HTERT RPE-1 (cell line): ENCODE results near the gene CORO1C.
"Not testable (repeated sequence)": the region's sequence is repeated elsewhere in the genome, so short reads cannot be mapped to it uniquely, and the experiment has no call there.

ENCODE experiments used
- in situ Hi-C: fragments of 300-500 bp; cut with MboI; formaldehyde crosslinking; loops from 4 replicates; pipeline ENCODE4 v1.14.3; 2020; ENCODE audit warnings: low sequenced_read_pairs

The CORO1C gene

GRCh38 chr12:108620236-108620879, 111.0 kb downstream of the CORO1C start:
- in situ Hi-C loops: no loop called here

GRCh38 chr12:108619369-108620160, 111.8 kb downstream of the CORO1C start:
- in situ Hi-C loops: no loop called here

- in situ Hi-C loops: not testable (repeated sequence)
These were observed 112.4 kb downstream of the CORO1C start for GRCh38 chr12:108618953-108619274.

GRCh38 chr12:108618079-108618952, 113.0 kb downstream of the CORO1C start:
- in situ Hi-C loops: no loop called here

- in situ Hi-C loops: no loop called here
These were observed 114.1 kb downstream of the CORO1C start for GRCh38 chr12:108616941-108617858.

DNA sequence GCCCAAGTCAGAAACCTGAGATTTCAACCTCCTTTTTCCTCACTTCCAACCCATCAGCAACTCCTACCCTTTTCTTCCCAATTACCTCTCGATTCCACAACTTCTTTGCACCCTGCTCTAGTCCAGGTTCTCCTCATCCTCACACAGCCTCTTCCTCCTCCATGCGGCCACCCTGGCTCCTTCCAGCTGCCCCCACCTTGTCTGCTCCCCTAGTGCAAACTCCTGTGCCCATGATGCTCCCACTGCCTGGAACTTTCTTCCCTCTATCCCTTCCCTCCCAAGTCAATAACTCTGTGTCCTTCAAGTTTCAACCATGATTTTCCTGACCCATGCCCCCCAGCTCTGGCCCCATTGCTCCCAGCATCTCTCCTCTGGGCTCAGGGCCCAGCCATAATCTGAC, 115.0 kb downstream of the CORO1C start:
- in situ Hi-C loops: no loop called here

GRCh38 chr12:108615918-108616317, 115.4 kb downstream of the CORO1C start:
- in situ Hi-C loops: no loop called here

- in situ Hi-C loops: no loop called here
These were observed 116.7 kb downstream of the CORO1C start for GRCh38 chr12:108614639-108615038.

DNA sequence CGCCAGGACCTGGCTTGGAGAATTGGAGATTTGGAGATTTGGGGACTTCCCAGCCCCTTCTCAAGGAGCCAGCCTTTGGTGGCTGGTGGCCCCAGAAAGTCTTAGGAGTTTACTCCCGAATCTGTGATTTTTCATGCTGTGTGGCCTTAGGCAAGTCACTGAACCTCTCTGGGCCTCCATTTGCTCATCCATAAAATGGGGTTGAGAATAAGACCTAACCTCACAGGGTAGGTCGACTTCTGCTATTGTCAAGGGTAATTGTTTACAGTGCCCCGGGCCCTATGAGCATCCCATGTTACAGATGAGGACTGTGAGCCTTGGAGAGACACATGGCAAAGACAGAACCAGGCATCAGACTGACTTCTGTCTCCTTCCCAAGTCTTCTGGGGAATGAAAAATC, 117.3 kb downstream of the CORO1C start:
- in situ Hi-C loops: no loop called here

- in situ Hi-C loops: no loop called here
These were observed 117.8 kb downstream of the CORO1C start for GRCh38 chr12:108613548-108613947.

GRCh38 chr12:108612788-108613282, 118.5 kb downstream of the CORO1C start:
- in situ Hi-C loops: no loop called here

DNA sequence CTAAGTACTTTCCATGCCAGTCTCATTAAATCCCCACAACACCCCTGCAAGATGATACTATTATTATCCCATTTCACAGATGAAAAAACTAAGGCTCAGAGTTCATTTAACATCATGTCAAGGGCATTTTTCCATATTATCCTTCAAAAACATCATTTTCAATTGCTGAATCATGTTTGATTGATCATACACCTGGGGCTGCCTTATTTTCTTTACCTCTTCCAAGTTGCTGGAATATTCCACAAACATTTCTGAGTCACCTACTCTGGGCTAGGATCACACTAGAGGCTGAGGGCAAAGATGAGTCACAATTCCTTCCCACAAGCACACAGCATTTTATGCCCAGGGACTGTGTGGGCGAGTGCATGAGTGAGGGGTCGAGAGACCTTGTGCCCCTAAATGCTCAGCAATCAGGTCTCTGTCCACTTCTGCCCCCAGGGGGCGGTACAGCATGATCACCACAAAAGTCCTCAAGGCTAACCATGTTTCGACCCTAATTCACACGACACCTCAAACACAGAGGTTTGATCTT, 119.4 kb downstream of the CORO1C start:
- in situ Hi-C loops: no loop called here

- in situ Hi-C loops: no loop called here
These were observed 120.3 kb downstream of the CORO1C start for GRCh38 chr12:108610856-108611605.

DNA sequence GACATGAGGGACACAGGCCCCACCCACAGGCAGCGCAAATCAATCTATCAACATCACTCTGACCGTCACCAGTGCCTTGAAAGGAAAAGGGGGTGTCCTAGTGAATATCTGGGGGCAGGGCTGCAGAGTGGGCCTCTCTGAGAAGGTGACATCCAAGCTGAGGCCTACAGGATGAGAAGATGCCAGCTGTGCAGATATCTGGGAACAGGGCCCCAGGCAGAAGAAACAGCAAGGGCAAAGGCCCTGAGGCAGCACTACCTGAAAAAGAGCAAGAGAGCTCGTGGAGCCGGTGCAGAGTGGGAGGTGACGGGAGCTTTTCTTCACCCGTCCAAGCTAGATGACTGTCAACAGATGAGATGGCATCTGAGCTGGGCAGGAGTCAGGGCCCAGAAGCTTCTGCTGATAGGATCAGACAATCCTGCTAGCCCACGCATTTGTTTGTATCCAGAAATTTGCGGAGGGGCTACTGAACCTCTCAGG, 120.9 kb downstream of the CORO1C start:
- in situ Hi-C loops: no loop called here

GRCh38 chr12:108609537-108610335, 121.6 kb downstream of the CORO1C start:
- in situ Hi-C loops: no loop called here

- in situ Hi-C loops: no loop called here
These were observed 122.7 kb downstream of the CORO1C start for GRCh38 chr12:108608616-108609015.

DNA sequence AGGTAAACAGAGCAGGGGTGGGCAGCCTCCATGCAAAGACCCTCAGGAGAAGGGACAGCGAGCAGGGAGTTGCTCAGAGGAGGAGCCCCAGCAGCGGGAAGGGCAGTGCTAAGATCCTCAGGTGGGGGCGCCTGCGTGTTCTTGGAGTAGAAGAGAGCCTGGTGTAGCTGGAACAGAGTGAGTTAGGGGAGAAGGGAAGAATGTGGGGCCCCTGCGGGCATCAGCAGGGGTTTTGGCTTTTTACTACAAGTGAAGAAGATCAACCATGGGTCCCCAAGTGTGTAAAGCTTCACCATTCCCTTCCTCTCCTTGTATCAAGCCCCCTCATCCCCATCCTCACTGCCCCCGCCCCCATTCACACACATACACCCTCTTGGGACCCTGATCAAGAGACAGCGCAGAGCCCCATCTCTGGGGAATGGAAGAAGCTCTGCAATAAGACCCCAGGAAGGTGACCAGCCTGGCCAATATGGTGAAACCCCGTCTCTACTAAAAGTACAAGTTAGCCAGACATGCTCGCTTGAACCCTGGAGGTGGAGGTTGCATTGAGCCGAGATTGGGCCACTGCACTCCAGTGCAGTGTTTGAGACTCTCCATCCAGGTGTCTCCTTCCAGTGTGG, 123.2 kb downstream of the CORO1C start:
- in situ Hi-C loops: no loop called here

DNA sequence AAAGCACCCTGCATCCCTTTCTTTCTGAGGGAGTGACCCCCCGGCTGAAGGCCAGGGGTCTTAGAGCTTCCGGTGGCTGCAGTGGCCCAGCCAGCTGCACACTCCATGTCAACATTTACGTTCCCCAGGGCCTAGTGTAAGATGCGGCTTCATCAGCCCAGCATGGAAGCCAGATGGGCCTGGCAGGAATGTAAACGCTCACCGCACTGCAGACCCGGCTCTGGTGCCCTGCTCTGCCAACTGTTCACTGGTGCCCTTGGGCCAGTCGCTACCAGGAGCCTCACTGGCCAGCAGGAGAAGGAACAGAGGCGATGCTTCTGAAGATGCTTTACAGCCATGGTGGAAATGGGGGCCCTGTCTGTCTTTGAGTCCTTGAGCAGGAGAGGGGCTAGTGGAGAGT, 124.8 kb downstream of the CORO1C start:
- in situ Hi-C loops: no loop called here
